Liver (tissue), 3 donors: ENCODE measurements around the gene POLR3A.

Experiments
- FOXA1 ChIP-seq: IDR thresholded peaks from 2 replicates; pipeline ENCODE4 v1.6.1; 2016; ENCODE audit warnings: antibody characterized with exemption
- FOXA2 ChIP-seq: IDR thresholded peaks from 2 replicates; pipeline ENCODE4 v1.6.1; 2016; ENCODE audit warnings: antibody characterized with exemption
- JUND ChIP-seq, 2 donors: IDR thresholded peaks; 2 replicates each; pipeline ENCODE4 v1.6.1; 2016; ENCODE audit warnings: antibody characterized with exemption in 2 of 2
- RXRA ChIP-seq, 2 donors: IDR thresholded peaks; 2 replicates each; pipeline ENCODE4 v1.6.1; 2017 to 2018; ENCODE audit warnings: antibody characterized with exemption in 2 of 2, mild to moderate bottlenecking in 1 of 2
- SP1 ChIP-seq: IDR thresholded peaks from 2 replicates; pipeline ENCODE4 v1.6.1; 2018; ENCODE audit warnings: antibody characterized with exemption, mild to moderate bottlenecking
- TAF1 ChIP-seq: conservative IDR thresholded peaks from 2 replicates; pipeline ENCODE4 v1.6.1; 2016; ENCODE audit warnings: antibody characterized with exemption, mild to moderate bottlenecking
- TF ChIP-seq, protein P1 (sequence below): fragments of 150-350 bp; IDR thresholded peaks from 2 replicates; pipeline ENCODE4 v1.5.1; 2017; ENCODE audit warnings: improper control_type of control experiment, low read depth, low read length; ENCODE audit not compliant: missing input control
- TF ChIP-seq, protein P2 (sequence below): IDR thresholded peaks from 2 replicates; pipeline ENCODE4 v1.6.1; 2016; ENCODE audit warnings: antibody characterized with exemption, mild to moderate bottlenecking
- TF ChIP-seq, protein P3 (sequence below): IDR thresholded peaks from 2 replicates; pipeline ENCODE4 v1.6.1; 2016; ENCODE audit warnings: antibody characterized with exemption
- TF ChIP-seq, protein P4 (sequence below): IDR thresholded peaks from 2 replicates; pipeline ENCODE4 v1.6.1; 2016; ENCODE audit warnings: antibody characterized with exemption
- donor health status: healthy.
- donor health status: healthy.

DNA sequence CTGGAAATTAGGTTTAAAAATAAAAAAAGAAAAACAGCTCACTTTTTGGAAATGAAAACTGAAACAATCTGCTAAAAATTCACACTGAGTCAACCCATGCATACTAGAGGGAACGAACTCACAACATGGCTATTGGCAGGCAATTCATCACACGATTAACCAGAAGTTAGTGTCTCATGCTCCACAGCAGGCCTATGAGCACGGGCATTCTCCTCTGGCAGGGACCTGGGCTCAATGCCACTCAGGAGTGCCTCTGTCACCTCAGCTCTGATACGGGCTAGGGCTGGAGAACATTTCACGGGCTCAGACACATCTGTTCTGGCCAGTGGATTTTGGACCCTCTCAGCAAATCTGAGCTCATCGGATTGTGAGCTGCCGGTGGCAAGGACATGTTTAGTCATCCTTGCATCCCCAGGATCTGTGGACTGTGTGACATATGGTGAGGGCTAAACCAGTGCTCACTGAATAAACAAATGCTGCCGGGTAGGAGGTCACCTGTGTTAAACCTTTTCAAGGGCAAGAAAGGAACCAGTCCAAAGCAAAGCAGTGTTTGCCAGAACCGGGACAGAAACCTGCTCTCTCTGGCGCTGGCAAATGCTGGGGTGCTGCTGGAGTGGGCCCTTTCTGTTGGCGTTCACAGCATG lies 40.1 kb downstream of the POLR3A start:
- TF ChIP-seq, protein P1, sequence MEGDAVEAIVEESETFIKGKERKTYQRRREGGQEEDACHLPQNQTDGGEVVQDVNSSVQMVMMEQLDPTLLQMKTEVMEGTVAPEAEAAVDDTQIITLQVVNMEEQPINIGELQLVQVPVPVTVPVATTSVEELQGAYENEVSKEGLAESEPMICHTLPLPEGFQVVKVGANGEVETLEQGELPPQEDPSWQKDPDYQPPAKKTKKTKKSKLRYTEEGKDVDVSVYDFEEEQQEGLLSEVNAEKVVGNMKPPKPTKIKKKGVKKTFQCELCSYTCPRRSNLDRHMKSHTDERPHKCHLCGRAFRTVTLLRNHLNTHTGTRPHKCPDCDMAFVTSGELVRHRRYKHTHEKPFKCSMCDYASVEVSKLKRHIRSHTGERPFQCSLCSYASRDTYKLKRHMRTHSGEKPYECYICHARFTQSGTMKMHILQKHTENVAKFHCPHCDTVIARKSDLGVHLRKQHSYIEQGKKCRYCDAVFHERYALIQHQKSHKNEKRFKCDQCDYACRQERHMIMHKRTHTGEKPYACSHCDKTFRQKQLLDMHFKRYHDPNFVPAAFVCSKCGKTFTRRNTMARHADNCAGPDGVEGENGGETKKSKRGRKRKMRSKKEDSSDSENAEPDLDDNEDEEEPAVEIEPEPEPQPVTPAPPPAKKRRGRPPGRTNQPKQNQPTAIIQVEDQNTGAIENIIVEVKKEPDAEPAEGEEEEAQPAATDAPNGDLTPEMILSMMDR, result no peak
- no peak for TF ChIP-seq RXRA (IDR thresholded peaks at IDR 0.05)
- no peak for TF ChIP-seq TAF1
- TF ChIP-seq, protein P2, sequence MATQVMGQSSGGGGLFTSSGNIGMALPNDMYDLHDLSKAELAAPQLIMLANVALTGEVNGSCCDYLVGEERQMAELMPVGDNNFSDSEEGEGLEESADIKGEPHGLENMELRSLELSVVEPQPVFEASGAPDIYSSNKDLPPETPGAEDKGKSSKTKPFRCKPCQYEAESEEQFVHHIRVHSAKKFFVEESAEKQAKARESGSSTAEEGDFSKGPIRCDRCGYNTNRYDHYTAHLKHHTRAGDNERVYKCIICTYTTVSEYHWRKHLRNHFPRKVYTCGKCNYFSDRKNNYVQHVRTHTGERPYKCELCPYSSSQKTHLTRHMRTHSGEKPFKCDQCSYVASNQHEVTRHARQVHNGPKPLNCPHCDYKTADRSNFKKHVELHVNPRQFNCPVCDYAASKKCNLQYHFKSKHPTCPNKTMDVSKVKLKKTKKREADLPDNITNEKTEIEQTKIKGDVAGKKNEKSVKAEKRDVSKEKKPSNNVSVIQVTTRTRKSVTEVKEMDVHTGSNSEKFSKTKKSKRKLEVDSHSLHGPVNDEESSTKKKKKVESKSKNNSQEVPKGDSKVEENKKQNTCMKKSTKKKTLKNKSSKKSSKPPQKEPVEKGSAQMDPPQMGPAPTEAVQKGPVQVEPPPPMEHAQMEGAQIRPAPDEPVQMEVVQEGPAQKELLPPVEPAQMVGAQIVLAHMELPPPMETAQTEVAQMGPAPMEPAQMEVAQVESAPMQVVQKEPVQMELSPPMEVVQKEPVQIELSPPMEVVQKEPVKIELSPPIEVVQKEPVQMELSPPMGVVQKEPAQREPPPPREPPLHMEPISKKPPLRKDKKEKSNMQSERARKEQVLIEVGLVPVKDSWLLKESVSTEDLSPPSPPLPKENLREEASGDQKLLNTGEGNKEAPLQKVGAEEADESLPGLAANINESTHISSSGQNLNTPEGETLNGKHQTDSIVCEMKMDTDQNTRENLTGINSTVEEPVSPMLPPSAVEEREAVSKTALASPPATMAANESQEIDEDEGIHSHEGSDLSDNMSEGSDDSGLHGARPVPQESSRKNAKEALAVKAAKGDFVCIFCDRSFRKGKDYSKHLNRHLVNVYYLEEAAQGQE, result no peak
- TF ChIP-seq SP1, result no peak
- TF ChIP-seq, protein P3, sequence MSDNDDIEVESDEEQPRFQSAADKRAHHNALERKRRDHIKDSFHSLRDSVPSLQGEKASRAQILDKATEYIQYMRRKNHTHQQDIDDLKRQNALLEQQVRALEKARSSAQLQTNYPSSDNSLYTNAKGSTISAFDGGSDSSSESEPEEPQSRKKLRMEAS, result no peak
- TF ChIP-seq FOXA1, result no peak
- TF ChIP-seq, protein P4, sequence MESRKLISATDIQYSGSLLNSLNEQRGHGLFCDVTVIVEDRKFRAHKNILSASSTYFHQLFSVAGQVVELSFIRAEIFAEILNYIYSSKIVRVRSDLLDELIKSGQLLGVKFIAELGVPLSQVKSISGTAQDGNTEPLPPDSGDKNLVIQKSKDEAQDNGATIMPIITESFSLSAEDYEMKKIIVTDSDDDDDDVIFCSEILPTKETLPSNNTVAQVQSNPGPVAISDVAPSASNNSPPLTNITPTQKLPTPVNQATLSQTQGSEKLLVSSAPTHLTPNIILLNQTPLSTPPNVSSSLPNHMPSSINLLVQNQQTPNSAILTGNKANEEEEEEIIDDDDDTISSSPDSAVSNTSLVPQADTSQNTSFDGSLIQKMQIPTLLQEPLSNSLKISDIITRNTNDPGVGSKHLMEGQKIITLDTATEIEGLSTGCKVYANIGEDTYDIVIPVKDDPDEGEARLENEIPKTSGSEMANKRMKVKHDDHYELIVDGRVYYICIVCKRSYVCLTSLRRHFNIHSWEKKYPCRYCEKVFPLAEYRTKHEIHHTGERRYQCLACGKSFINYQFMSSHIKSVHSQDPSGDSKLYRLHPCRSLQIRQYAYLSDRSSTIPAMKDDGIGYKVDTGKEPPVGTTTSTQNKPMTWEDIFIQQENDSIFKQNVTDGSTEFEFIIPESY, result no peak
- TF ChIP-seq JUND (IDR thresholded peaks at IDR 0.05), result no peak
- no peak for TF ChIP-seq FOXA2
